Liver (tissue), 3 donors: ENCODE results near the gene RBFOX1.

Source experiments
- ATF3 ChIP-seq: IDR thresholded peaks from 2 replicates; pipeline ENCODE4 v1.6.1; 2016; ENCODE audit warnings: antibody characterized with exemption
- CTCF ChIP-seq: fragments of 150-350 bp; IDR thresholded peaks from 2 replicates; pipeline ENCODE4 v1.5.1; 2017; ENCODE audit warnings: improper control_type of control experiment, low read depth, low read length; ENCODE audit not compliant: missing input control
- EGR1 ChIP-seq, 2 donors: IDR thresholded peaks; 2 replicates each; pipeline ENCODE4 v1.6.1; 2016 to 2018; ENCODE audit warnings: antibody characterized with exemption in 2 of 2, low read depth in 2 of 2
- FOXA1 ChIP-seq: IDR thresholded peaks from 2 replicates; pipeline ENCODE4 v1.6.1; 2016; ENCODE audit warnings: antibody characterized with exemption
- GABPA ChIP-seq, 2 donors: IDR thresholded peaks in 1 of 2; conservative IDR thresholded peaks in 1 of 2; 2 replicates each; pipeline ENCODE4 v1.6.1; 2016; ENCODE audit warnings: antibody characterized with exemption in 2 of 2, mild to moderate bottlenecking in 1 of 2, moderate library complexity in 1 of 2
- JUND ChIP-seq, 2 donors: IDR thresholded peaks; 2 replicates each; pipeline ENCODE4 v1.6.1; 2016; ENCODE audit warnings: antibody characterized with exemption in 2 of 2
- MAX ChIP-seq: IDR thresholded peaks from 2 replicates; pipeline ENCODE4 v1.6.1; 2016; ENCODE audit warnings: antibody characterized with exemption
- RAD21 ChIP-seq, 2 donors: IDR thresholded peaks; 2 replicates each; pipeline ENCODE4 v1.6.1; 2016; ENCODE audit warnings: antibody characterized with exemption in 2 of 2, mild to moderate bottlenecking in 2 of 2
- RXRA ChIP-seq, 2 donors: IDR thresholded peaks; 2 replicates each; pipeline ENCODE4 v1.6.1; 2017 to 2018; ENCODE audit warnings: antibody characterized with exemption in 2 of 2, mild to moderate bottlenecking in 1 of 2
- SP1 ChIP-seq: IDR thresholded peaks from 2 replicates; pipeline ENCODE4 v1.6.1; 2018; ENCODE audit warnings: antibody characterized with exemption, mild to moderate bottlenecking
- TAF1 ChIP-seq: conservative IDR thresholded peaks from 2 replicates; pipeline ENCODE4 v1.6.1; 2016; ENCODE audit warnings: antibody characterized with exemption, mild to moderate bottlenecking
- YY1 ChIP-seq: IDR thresholded peaks from 2 replicates; pipeline ENCODE4 v1.6.1; 2016; ENCODE audit warnings: antibody characterized with exemption, mild to moderate bottlenecking
- ZBTB33 ChIP-seq: IDR thresholded peaks from 2 replicates; pipeline ENCODE4 v1.6.1; 2016; ENCODE audit warnings: antibody characterized with exemption
- donor health status: healthy.
- donor health status: healthy.

GRCh38 chr16:7532534-7532933, 199.9 kb downstream of the RBFOX1 start:
- TF ChIP-seq GABPA (IDR thresholded peaks at IDR 0.05 in 1 of 2, conservative IDR thresholded peaks at IDR 0.05 in 1 of 2), result no peak
- TF ChIP-seq YY1, result no peak
- no peak for TF ChIP-seq CTCF
- no peak for TF ChIP-seq MAX
- TF ChIP-seq EGR1 (IDR thresholded peaks at IDR 0.05; ENCODE audit: low read depth in 2 of 2), result no peak
- no peak for TF ChIP-seq TAF1
- no peak for TF ChIP-seq RAD21 (IDR thresholded peaks at IDR 0.05)
- no peak for TF ChIP-seq FOXA1
- no peak for TF ChIP-seq SP1
- TF ChIP-seq RXRA (IDR thresholded peaks at IDR 0.05), result no peak
- TF ChIP-seq ZBTB33, result no peak
- no peak for TF ChIP-seq ATF3
- no peak for TF ChIP-seq JUND (IDR thresholded peaks at IDR 0.05)
